ENCODE measurements around the gene BMPR1A. TPM values are rescaled to one million over a fixed set of nuclear protein-coding genes. Genes with fewer than 3 reads are reported as not detected.

Gene BMPR1A
- total and polyA plus RNA-seq, 2 donors from 2014 or later, result 7.9 to 37.4 TPM

GRCh38 chr10:86817246-86817645, 60.8 kb downstream of the BMPR1A start:
- no peaks in the 10 kb centered on the region for H3K36me3 ChIP-seq (ENCODE audit: control insufficient read depth in 2 of 3, insufficient read depth in 3 of 3, low read length in 3 of 3)
- no peaks in the 10 kb centered on the region for H3K27me3 ChIP-seq (ENCODE audit: control insufficient read depth, insufficient read depth, low read length)
- H3K9ac ChIP-seq (ENCODE audit: low read length in 3 of 3), result no peak overlapping the region
- no peak for DNase-seq
- H3K27ac ChIP-seq (ENCODE audit: low read depth in 2 of 2, low read length in 2 of 2), result no peak overlapping the region
- no peaks in the 10 kb centered on the region for H3K4me1 ChIP-seq (ENCODE audit: control insufficient read depth in 2 of 3, insufficient read depth in 2 of 3, low read depth in 1 of 3, low read length in 3 of 3)
- no peaks in the 10 kb centered on the region for H3K9me3 ChIP-seq (ENCODE audit: control insufficient read depth in 2 of 3, insufficient read depth in 1 of 3, low read length in 3 of 3)
- intact Hi-C loops (cut with DNase I), result no loop called here
- no peak for FAIRE-seq
- TF ChIP-seq, protein P1, sequence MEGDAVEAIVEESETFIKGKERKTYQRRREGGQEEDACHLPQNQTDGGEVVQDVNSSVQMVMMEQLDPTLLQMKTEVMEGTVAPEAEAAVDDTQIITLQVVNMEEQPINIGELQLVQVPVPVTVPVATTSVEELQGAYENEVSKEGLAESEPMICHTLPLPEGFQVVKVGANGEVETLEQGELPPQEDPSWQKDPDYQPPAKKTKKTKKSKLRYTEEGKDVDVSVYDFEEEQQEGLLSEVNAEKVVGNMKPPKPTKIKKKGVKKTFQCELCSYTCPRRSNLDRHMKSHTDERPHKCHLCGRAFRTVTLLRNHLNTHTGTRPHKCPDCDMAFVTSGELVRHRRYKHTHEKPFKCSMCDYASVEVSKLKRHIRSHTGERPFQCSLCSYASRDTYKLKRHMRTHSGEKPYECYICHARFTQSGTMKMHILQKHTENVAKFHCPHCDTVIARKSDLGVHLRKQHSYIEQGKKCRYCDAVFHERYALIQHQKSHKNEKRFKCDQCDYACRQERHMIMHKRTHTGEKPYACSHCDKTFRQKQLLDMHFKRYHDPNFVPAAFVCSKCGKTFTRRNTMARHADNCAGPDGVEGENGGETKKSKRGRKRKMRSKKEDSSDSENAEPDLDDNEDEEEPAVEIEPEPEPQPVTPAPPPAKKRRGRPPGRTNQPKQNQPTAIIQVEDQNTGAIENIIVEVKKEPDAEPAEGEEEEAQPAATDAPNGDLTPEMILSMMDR (IDR thresholded peaks at IDR 0.05; ENCODE audit: borderline replicate concordance, extremely low read depth, insufficient read depth), result no peak
- no peak overlapping the region for H3K4me3 ChIP-seq (ENCODE audit: low read length in 3 of 3)

DNA sequence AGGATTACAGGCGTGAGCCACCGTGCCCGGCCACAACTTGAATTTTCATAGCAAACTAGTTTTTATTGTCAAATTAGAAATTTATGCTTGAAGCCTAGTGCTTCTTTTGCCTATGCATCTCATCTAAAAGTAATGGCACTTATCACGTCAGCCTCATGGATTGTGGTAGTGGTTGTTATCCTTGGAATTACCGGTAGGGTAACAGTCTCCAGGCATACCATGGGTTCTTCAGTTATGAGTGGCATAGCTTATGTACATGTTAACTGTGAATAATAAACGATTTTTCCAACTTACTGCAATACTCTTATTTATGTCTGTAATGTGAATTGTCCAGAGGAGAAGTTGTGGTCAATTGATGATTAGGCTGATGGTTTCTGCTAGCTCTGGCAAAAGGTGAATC, 63.1 kb downstream of the BMPR1A start:
- intact Hi-C loops (cut with DNase I), result no loop called here
- peaks cover 0 to 2% (median 0%) of the 10 kb centered on the region in 3 donors for H3K4me1 ChIP-seq (ENCODE audit: control insufficient read depth in 2 of 3, insufficient read depth in 2 of 3, low read depth in 1 of 3, low read length in 3 of 3)
- H3K36me3 ChIP-seq (ENCODE audit: control insufficient read depth in 2 of 3, insufficient read depth in 3 of 3, low read length in 3 of 3), result no peaks in the 10 kb centered on the region
- FAIRE-seq (no peak), DNase-seq (no peak)
- H3K9ac ChIP-seq (ENCODE audit: low read length in 3 of 3), result no peak overlapping the region
- no peak overlapping the region for H3K27ac ChIP-seq (ENCODE audit: low read depth in 2 of 2, low read length in 2 of 2)
- TF ChIP-seq, protein P1 (IDR thresholded peaks at IDR 0.05; ENCODE audit: borderline replicate concordance, extremely low read depth, insufficient read depth), result no peak
- H3K4me3 ChIP-seq (ENCODE audit: low read length in 3 of 3), result no peak overlapping the region
- H3K9me3 ChIP-seq (ENCODE audit: control insufficient read depth in 2 of 3, insufficient read depth in 1 of 3, low read length in 3 of 3), result no peaks in the 10 kb centered on the region
- H3K27me3 ChIP-seq (ENCODE audit: control insufficient read depth, insufficient read depth, low read length), result no peaks in the 10 kb centered on the region

DNA sequence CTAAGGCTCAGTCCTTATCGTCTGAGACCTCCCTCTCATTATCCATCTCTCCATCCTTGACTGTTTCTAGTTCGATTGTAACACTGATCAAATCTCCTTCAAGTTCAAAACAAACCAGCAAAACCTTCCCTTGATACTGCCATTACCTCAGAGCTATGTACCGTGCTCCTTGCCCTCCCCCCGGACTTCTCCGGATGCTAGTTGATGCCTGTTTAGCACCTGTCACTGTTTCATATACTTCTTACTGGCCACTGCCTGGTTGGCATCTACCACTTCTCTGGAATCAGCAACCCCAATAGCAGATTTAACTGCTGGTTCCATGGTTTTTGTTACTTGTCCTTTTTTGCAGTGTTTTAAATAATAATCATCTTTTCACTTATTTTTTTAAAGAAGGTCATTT, 64.1 kb downstream of the BMPR1A start:
- Histone ChIP-seq H3K4me1 (ENCODE audit: control insufficient read depth in 2 of 3, insufficient read depth in 2 of 3, low read depth in 1 of 3, low read length in 3 of 3) (peaks cover 0 to 2% (median 0%) of the 10 kb centered on the region in 3 donors), H3K27me3 (ENCODE audit: control insufficient read depth, insufficient read depth, low read length) (no peaks in the 10 kb centered on the region), H3K27ac (ENCODE audit: low read depth in 2 of 2, low read length in 2 of 2) (no peak overlapping the region), H3K36me3 (ENCODE audit: control insufficient read depth in 2 of 3, insufficient read depth in 3 of 3, low read length in 3 of 3) (no peaks in the 10 kb centered on the region), H3K9me3 (ENCODE audit: control insufficient read depth in 2 of 3, insufficient read depth in 1 of 3, low read length in 3 of 3) (no peaks in the 10 kb centered on the region), H3K9ac (ENCODE audit: low read length in 3 of 3) (no peak overlapping the region), H3K4me3 (ENCODE audit: low read length in 3 of 3) (no peak overlapping the region)
- TF ChIP-seq, protein P1 (IDR thresholded peaks at IDR 0.05; ENCODE audit: borderline replicate concordance, extremely low read depth, insufficient read depth), result no peak
- DNase-seq, result no peak
- intact Hi-C loops (cut with DNase I), result no loop called here
- no peak for FAIRE-seq

DNA sequence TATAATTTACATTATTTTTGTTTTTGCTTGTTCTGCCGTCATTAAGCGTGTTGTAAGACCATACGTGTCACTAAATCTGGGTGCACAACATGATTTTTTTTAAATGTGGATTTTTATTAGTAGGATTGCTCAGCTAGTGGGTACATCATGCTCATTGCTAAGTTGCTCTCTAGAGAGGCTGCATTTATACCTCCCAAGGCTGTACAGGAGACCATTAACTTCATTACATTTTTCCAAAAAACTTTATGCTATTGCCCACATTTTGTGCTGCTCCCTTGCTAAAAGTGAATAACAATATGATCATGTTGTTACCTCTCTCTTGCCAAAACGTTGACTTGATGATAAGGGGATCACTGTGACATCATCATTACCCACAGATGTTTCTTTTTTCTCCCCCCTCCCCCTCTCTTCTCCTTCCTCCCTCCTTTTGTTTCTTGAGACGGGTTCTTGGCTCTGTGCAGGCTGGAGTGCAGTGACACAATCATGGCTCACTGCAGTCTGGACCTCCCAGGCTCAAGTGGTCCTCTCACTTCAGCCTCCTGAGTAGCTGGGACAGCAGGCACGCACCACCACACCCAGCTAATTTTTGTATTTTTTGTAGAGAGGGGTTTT, 65.1 kb downstream of the BMPR1A start:
- TF ChIP-seq, protein P1 (IDR thresholded peaks at IDR 0.05; ENCODE audit: borderline replicate concordance, extremely low read depth, insufficient read depth), result no peak
- no peak overlapping the region for H3K27ac ChIP-seq (ENCODE audit: low read depth in 2 of 2, low read length in 2 of 2)
- H3K36me3 ChIP-seq (ENCODE audit: control insufficient read depth in 2 of 3, insufficient read depth in 3 of 3, low read length in 3 of 3), result no peaks in the 10 kb centered on the region
- H3K4me1 ChIP-seq (ENCODE audit: control insufficient read depth in 2 of 3, insufficient read depth in 2 of 3, low read depth in 1 of 3, low read length in 3 of 3), result peaks cover 0 to 2% (median 0%) of the 10 kb centered on the region in 3 donors
- DNase-seq (no peak), FAIRE-seq (no peak)
- no peaks in the 10 kb centered on the region for H3K27me3 ChIP-seq (ENCODE audit: control insufficient read depth, insufficient read depth, low read length)
- no peak overlapping the region for H3K9ac ChIP-seq (ENCODE audit: low read length in 3 of 3)
- H3K9me3 ChIP-seq (ENCODE audit: control insufficient read depth in 2 of 3, insufficient read depth in 1 of 3, low read length in 3 of 3), result no peaks in the 10 kb centered on the region
- no peak overlapping the region for H3K4me3 ChIP-seq (ENCODE audit: low read length in 3 of 3)
- intact Hi-C loops (cut with DNase I), result no loop called here
